ENCODE data around the gene STYXL1.

STYXL1 gene

DNA sequence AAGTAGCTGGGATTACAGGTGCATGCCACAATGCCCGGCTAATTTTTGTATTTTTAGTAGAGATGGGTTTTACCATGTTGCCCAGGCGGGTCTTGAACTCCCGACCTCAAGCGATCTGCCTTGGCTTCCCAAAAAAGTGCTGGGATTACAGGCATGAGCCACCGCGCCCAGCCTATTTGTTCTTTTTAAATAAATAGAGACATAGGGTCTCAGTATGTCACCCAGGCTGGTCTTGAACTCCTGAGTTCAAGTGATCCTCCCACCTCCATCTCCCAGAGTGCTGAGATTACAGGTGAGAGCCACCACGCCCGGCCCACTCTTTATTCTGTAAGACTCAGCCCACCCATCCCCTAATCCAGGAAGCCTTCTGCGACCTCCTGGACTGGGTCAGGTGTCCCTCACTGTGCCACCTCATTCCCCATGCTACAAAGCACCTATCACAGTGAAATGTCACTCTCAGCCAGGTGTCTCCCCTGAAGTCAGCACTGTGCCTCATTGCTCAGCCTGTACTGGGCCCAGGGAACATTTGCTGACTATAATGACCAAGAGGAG lies 56.2 kb downstream of the STYXL1 start:
- DNase-seq = no peak

DNA sequence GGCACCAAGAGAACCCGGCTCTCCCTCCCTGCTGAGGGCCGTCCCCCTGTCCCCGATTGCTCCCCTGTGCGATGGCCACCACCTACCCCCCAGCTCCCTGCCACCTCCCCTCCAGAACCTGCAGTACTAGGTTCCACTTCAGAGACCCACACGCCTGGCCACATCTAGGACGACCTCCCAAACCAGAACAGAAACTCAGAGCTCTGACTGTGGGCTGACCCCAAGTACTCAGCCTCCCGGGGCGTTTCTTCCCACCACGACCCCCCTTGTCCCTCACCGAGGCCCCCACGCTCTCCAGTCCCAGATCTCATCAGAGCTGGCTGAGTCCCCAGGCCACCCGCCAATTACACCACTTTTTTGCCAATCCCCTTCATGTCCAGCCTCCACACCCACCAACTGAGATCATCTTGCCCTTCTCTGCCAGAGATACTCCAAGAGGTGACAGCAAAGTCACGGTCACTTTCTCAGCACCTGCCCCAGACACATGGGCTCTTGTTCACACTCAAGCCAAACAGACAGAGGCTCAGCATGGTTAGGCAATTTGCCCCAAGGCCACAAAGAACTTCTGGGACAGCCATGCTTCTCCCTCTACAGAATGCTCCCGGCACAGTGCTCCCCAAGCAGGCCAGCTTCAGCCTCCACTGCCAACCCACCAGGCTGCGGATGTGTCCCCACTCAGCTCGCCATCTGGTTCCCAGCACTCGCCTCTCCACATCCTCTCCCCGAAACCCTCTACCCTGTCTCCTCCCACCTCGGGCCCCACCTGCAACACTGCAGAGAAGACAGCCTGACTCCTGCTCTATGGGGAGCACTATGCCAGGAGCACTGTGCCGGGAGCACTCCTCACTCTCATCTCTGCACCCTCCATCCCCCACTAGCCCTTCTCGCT lies 58.1 kb downstream of the STYXL1 start:
- no peak for DNase-seq

DNA sequence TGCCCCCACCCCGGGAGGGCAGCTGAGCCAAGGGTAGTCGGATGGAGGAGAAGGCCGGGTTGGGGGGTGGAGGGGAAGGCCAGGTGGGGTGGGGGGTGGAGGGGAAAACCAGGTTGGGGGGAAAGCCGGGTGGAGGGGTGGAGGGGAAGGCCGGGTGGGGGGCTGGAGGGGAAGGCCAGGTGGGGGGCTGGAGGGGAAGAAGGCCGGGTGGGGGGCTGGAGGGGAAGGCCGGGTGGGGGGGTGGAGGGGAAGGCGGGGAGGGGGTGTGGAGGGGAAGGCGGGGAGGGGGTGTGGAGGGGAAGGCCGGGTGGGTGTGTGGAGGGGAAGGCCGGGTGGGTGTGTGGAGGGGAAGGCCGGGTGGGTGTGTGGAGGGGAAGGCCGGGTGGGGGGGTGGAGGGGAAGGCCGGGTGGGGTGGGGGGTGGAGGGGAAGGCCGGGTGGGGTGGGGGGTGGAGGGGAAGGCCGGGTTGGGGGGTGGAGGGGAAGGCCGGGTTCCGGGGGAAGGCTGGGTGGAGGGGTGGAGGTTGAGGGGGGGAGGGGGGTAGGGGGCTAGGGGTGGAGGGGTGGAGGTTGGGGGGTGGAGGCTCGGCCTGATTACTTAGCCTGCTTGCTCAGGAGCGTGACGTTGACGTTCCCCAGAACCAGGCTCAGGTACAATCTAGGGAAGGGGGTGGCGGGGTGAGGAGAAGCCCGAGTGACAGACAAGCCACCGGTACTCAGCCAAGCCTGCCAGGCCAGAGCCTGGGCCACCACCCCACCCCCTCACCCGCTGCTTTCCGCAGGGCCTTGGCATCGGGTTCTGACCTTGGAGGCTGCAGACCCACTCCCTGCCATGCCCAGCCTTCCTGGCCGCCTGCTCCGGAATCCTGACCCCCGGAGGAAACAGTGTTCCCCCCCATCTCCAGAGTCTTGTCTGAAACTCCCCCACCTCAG lies 59.0 kb downstream of the STYXL1 start:
- DNase-seq = no peak

DNA sequence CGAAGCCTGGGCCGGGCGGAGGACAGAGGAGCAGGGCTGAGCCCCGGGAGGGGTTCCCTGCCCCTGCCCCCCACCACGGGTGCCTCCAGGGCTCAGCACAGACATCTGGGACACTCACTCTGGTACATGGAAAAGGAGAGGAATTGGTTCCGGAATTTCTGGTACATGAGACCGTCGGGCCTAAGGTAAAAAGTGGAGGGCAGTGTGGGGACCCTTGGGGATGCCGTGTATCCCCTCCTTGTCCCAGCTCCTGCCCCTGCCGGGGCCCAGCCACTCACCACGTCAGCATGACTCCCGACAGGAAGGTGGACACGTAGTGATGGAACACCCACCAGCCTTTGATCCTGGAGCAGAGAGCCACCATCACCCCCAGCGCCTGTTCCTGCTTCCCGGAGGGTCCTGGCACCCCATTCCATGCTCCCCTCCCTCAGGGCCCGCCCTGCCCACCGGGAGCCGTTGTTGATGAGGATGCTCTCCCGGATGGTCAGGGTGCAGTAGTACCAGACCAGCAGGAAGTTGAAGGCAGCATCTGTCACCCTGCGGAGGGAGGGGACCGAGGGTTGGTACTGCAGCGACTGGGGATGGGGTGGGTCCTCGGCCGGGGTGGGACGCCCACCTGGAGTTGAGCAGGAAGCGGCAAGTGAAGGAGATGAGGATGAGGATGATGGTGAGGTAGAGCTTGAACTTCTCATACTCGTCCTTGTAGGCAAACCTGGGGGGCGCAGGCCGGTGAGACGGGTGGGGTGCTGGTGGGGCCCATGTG lies 59.8 kb downstream of the STYXL1 start:
- no peak for DNase-seq

DNA sequence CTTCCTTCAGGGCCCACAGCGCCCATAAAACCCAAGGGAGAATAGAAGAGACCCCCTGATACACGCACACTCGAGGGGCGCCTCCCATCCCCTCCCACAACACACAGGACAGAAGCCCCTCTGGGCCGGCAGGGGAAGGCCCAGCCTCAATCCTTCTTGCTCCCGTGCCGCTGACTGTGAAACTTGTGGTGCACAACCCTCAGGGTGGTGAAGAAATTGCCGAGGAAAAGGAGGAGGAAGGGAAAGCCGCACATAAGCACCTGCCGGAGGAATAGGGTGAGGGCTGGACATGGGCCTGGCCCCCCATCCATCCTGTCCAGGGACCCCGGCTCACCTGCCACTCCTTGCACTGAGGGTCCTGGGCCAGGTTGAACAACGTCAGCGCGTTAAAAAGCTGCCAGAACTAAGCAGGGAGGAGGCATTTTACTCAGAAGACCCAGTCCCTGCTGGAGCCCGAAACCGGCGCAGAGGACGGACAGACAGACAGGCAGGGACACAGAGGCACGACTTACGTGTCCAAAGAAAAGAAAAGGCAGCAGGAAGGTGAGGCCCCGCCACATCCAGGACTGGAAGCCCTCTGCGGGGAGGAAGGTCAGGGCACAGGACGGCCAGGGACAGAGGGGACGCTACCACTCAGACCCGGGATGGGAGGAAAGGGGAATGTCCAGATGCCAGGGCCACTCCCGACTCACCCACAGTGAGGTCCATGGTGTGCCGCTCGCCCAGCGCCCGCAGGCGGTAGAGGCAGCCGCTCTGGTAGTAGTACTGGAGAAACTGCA lies 60.6 kb downstream of the STYXL1 start:
- DNase-seq = no peak

DNA sequence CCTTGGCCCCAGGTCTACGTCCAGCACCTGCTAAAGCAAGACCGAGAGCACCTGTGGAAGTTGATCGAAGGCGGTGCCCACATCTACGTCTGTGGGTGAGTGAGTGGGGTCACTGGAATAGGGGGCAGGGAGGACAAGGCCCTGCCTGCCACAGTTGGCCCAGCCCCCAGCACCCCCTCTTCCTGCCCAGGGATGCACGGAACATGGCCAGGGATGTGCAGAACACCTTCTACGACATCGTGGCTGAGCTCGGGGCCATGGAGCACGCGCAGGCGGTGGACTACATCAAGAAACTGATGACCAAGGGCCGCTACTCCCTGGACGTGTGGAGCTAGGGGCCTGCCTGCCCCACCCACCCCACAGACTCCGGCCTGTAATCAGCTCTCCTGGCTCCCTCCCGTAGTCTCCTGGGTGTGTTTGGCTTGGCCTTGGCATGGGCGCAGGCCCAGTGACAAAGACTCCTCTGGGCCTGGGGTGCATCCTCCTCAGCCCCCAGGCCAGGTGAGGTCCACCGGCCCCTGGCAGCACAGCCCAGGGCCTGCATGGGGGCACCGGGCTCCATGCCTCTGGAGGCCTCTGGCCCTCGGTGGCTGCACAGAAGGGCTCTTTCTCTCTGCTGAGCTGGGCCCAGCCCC lies 61.5 kb downstream of the STYXL1 start:
- no peak for DNase-seq

DNA sequence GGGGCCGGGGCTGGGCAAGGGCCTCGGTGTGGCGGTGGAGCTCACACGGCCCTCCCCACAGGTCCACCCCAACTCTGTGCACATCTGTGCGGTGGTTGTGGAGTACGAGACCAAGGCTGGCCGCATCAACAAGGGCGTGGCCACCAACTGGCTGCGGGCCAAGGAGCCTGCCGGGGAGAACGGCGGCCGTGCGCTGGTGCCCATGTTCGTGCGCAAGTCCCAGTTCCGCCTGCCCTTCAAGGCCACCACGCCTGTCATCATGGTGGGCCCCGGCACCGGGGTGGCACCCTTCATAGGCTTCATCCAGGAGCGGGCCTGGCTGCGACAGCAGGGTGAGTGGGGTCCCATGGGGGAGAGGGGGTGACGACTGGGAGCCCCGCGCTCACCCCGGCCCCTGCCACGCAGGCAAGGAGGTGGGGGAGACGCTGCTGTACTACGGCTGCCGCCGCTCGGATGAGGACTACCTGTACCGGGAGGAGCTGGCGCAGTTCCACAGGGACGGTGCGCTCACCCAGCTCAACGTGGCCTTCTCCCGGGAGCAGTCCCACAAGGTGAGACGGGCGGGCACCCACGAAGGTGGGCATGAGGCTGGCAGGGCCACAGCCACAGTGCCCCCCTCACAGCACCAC lies 62.2 kb downstream of the STYXL1 start:
- no peak for DNase-seq

DNA sequence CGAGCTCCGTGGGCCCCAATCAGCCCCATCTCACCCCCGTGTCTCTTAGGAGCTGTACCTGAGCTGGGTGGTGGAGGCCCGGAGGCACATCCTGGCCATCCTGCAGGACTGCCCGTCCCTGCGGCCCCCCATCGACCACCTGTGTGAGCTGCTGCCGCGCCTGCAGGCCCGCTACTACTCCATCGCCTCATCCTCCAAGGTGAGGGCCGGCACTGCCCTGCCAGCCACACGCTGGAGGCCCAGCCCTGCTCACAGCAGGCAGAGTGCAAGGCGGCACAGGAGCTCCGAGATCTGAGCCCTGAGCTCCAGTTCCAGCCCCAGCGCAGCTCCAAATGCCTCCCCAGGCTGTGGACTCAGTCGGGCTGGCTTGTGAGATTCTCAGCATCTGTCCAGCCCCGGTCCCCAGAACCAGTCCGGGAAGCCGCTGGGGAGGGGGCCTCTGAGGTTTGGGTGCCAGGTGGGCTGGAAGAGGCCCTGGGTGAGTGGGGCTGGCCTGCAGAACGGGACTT lies 62.7 kb downstream of the STYXL1 start:
- DNase-seq = no peak

DNA sequence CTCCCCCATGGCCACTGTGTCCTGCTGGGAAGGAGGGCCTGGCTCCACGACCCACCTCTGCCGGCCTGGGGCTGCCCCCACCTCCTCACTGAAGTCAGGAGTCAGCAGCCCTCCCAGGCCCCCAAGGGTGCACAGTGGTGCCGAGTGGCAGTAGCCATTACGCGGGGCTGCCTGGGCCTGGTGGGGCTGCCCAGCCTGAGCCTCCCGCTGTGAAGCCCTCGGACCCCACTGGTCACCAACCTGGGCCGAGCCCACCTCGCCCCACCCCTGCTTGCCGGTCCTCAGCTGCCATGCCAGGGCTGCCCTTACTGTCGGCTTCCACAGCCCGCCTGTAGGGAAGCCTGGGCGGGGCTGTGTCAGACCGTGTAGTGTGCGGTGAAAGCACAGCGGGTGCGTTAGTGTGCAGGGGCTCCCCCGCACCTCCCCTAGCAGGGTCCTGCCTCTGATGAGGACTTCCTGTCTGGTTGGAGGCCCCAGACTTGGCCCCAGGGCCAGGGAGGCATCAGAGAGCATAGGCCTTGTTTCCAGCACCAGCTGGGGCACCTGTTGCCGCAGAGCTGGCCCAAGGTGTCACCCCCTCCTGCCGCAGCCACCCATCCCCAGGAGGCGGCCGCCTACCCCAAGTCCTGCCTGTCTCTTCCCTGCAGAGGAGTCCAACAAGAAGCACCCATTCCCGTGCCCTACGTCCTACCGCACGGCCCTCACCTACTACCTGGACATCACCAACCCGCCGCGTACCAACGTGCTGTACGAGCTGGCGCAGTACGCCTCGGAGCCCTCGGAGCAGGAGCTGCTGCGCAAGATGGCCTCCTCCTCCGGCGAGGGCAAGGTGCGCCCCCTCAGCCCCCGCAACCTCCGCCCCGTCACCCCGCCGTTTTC lies 63.4 kb downstream of the STYXL1 start:
- no peak for DNase-seq

DNA sequence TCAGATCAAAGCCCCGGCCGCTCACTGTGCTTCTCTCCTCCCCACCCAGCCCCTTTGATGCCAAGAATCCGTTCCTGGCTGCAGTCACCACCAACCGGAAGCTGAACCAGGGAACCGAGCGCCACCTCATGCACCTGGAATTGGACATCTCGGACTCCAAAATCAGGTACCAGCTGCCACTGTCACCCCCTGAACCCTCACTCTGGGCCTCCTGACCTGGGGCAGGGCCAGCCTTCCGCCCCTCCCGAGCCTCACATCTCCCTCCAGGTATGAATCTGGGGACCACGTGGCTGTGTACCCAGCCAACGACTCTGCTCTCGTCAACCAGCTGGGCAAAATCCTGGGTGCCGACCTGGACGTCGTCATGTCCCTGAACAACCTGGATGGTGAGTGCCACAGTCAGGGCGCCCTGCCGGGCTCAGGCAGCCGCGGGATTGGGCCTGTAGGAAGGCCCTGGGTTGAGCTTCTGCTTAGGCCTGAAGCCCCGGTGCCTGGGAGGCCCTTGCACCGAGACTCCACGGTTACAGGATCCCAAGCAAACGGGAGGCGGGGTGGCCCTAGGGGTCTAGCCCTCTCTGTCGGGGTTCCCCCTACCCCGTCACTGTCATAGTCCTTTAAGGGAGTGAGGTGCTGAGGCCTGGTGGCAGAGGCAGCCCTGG lies 64.2 kb downstream of the STYXL1 start:
- DNase-seq = no peak

DNA sequence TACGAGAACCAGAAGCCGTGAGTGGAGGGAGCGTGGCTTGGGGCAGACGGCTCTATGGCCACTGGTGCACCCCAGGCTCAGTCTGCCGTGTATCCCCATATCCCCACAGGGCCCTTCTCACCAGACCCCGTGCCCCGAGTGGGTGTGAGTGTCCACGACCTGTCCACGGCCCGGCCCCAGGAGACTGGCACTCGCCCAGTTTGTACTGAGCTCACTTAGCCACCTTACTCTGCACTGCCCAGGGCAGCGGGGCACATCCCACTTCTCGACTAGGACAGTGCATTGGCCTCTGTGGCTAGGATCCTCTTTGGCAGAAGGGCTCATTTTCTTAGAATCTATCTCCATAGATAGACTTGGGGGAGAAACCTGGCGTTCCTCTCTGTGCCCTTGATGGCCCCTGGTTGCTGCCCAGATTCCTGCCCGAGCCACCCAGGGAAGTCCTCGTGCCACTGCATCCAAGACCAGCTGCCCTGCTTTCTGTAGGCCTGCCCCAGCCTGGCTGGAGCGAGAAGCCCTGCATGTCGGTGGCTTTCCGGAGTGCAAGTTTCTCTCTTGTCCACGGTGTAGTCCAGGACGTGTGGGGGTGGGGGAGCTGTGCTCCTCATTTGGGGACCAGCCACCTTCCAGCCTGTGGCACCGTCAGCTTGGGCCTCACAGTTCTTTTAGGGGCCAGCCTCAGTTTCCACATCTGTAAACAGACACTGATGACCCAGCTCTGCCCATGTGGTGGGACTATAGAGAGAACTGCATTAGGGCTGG lies 65.3 kb downstream of the STYXL1 start:
- no peak for DNase-seq

DNA sequence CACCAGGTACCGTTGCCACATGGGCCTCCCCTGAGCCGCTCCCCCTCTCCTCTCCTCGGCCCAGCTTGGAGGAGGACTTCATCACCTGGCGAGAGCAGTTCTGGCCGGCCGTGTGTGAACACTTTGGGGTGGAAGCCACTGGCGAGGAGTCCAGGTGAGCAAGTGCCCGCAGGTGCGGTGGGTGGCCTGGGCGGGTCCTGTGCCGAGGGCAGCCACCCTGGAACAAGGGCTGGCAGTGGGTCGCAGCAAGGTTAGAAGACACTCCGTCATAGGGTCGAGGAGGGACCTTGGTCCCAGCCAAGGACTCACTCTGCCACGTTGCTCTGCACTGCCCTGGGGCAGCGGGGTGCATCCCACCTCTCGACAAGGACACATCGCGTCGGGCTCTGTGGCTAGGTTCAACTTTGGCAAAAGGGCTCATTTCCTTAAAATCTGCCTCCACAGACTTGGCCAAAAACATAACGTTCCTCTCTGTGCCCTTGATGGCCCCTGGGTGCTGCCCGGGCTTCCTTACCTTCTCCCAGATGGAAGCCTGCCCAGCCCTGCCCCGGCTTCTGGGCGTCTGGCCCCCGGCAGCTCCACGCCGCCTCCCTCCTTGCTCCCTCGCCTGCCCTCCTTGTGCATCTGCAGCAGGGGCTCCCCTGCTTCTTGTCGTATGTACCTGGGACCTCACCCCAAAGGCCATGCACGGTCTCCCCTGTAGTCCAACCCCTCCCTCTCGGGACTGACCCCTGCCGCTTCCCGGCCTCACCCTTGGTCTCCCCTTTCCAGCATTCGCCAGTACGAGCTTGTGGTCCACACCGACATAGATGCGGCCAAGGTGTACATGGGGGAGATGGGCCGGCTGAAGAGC lies 66.1 kb downstream of the STYXL1 start:
- no peak for DNase-seq

DNA sequence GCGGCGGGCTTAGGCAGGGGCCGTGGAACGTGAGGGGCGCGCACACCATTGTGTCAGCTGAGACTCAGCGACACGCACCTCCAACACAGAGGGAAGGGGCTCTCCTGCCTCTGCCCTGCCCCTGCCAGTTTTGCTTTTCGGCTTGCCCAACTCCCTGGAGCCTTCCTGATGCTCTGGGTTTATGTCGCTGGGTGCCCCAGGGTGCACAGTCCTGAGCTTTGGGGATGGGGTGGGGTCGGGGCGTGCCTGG lies 66.7 kb downstream of the STYXL1 start:
- DNase-seq = no peak

DNA sequence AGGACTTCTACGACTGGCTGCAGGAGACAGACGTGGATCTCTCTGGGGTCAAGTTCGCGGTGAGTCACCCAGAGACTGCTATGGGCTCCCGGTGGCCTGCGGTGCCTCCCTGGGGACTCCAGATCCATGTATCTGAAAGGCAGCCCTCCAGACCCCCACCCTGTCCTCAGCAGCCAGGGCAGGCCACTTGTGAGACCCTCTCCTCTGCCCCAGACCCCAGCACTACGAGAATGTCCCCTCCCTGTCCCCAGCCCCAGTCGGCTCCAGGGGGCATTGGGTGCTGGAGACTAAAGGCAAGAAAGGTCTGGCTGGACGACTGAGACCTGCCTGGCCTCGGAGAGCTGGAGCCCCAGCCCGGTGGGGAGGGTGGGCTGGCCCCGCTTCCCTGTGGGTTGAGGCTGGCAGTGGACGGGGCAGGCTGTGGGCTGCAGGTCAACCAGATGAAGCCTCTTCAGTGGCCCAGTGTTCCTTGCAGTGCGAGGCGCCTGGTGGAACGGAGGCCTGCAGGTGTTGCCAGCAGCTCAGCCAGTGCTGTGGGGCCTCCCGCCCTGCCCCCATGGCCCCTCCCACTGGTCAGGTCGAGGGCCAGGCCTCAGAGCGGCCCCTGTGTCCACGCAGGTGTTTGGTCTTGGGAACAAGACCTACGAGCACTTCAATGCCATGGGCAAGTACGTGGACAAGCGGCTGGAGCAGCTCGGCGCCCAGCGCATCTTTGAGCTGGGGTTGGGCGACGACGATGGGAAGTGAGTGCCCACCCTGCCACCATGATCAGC lies 67.2 kb downstream of the STYXL1 start:
- no peak for DNase-seq

DNA sequence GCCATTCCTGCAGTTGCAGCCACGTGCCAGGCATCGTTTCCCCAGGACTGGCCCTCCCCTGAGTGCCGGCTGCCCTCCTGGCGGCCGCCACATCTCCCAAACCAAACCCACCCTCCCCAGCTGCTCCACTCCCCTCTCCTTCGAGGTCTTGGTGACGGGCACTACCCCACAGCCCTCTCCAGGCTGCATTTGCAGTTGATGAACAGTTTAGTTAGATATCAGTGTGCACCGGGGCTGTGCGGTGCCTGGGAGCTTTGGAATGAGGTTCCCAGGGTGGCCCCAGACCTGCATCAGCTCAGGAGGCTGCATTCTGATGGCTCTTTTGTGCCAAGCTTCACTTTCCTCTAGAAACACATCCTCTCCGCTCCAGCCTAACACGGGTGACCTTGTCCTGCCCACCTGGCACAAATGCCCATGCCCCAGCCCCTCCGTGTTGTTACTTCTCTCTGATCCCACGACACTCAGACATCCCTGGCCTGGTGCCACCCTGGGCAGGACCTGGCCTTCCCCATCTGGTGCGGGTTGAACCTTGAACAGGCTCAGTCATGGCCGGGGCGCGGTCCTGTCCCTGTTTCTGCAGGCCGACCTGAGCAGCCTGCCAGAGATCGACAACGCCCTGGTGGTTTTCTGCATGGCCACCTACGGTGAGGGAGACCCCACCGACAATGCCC lies 67.9 kb downstream of the STYXL1 start:
- no peak for DNase-seq

DNA sequence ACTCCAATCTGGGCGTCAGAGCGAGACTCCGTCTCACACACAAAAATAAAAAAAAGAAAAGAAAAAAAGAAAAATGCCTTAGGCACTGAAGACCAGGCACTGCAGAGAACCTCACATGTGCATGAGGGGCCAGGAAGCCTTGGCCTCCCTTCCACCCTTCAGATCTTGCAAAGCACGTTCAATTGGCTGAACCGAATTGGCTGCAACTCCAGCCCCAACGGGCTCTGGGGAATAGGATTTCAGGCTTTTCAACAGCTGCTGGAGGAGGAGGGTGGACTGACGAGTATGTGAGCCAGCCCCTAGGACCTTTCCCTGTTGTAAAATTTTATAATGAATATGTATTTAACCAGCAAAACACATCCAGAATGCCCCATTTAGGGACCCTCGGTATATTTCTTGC lies 70.1 kb downstream of the STYXL1 start:
- DNase-seq = no peak

All from NCI-H526 treated with DMSO at 0.1 percent for 48 hours (cell line).